Measurements from ENCODE around the gene TTBK1.
A peak's percentile ranks its signal among the peaks of the same experiment; 100 is the strongest.

The TTBK1 gene

DNA sequence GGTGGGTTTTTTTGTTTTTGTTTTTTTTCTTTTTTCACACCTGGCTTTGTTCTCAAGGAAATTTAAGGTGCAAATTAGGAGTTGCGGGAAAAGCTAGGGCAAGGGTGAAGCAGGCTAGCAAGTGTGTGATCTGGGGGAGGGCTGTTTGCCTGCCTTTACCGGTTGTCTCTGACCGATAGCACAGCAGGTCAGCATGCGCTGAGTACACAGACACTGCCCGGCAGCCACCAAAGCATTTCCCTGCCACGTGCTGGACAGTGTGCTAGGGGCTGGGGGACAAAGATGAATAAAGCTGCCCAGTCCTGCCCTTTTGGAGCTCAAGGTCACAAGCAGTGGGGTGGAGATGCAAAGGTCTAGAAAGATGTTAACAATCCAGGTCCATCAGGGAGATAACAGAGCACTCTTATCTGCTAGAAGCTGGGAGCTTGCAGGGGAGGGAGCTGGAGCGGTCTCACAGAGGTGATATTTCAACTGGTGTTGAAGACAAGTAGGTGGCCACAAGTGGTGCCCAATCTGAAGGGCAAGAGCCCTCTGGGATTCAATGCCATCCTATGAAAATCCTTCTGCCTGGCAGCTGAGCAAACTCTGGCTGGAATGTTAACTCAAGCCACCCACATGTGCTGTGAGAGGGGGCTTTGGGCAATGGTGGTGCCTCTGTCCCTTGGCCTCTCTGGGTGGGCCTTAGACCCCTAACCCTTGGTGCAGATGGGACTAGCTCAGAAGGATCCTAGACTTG lies 24.5 kb downstream of the TTBK1 start:
- TF ChIP-seq POLR2A (IDR thresholded peaks at IDR 0.05; ENCODE audit: low read depth, low read length) (no peak), TAF1 (IDR thresholded peaks at IDR 0.05; ENCODE audit: borderline replicate concordance, low read depth, low read length) (no peak), POLR2AphosphoS5 (IDR thresholded peaks at IDR 0.05; ENCODE audit: low read depth, low read length) (no peak)
- DNase-seq (ENCODE audit: insufficient read length) (no peak), FAIRE-seq (no peak)

GRCh38 chr6:43268355-43268700 lies 25.0 kb downstream of the TTBK1 start:
- FAIRE-seq = no peak
- no peak for DNase-seq (ENCODE audit: insufficient read length)

DNA sequence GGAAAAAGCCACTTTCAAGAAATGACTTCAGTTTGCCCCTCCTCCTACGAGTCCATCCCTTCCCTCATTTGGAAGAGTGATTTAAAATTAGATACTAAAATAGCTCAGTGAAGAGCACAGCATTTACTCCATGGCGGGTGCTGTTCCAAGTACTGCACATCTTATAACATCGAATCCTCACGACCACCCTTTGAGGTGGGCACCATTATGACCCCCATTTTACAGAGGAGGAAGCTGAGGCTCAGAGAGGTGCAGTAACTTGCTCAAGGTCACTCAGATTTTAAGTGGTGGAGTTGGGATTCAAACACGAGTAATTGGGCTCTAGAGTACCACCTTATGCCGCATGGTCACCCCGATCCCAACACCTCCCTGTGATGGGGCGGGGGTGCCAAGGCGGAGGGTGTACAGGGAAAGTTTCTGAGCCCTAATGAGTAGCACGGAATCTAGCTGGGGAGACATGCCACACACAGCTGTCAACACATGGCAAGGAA lies 25.5 kb downstream of the TTBK1 start:
- no peak for DNase-seq (ENCODE audit: insufficient read length)
- TF ChIP-seq TAF1 (IDR thresholded peaks at IDR 0.05; ENCODE audit: borderline replicate concordance, low read depth, low read length) (no peak), POLR2AphosphoS5 (IDR thresholded peaks at IDR 0.05; ENCODE audit: low read depth, low read length) (no peak), POLR2A (IDR thresholded peaks at IDR 0.05; ENCODE audit: low read depth, low read length) (no peak)
- FAIRE-seq = no peak

More at GRCh38 chr6:43268355-43268700, 25.0 kb downstream of the TTBK1 start:
- TF ChIP-seq POLR2AphosphoS5 (IDR thresholded peaks at IDR 0.05; ENCODE audit: low read depth, low read length) (no peak), POLR2A (IDR thresholded peaks at IDR 0.05; ENCODE audit: low read depth, low read length) (no peak), TAF1 (IDR thresholded peaks at IDR 0.05; ENCODE audit: borderline replicate concordance, low read depth, low read length) (no peak)

DNA sequence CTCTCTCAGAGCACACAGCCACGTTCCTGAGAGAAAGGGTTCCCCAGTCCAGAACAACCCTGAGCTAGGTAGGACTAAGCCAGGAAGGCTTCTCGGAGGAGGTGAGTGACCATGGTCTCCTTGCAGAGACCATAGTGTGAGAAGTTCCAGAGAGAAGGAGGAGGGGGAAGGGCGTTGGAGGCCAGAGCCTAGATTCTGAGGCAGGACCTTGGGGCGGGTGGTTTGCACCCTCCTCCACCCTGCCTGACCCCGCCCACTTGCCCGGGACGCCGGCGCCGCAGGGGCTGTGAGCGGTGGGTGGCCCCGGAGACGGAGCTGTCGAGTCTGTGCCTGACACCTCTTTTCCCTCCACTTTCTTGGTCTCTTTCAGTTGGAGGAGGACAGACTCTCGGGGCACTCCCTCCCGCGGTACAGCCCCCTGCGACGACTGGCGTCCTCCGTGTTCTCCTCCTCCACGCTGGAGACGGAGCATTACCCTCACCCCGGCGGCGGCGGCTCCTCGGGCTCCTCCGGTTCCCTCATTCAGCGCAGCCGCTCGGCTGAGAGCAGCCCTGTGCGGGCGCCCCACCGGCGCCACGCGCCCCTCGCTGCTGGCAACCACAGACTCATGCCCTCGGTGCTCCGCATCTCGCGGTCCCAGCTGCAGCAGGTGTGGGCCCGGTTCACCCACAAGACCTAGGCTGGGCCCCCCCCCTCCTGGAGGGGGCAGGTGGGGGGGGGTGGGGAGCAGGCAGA lies 26.2 kb downstream of the TTBK1 start:
- TF ChIP-seq TAF1 (IDR thresholded peaks at IDR 0.05; ENCODE audit: borderline replicate concordance, low read depth, low read length) (no peak), POLR2A (IDR thresholded peaks at IDR 0.05; ENCODE audit: low read depth, low read length) (no peak)
- FAIRE-seq = no peak
- DNase-seq (ENCODE audit: insufficient read length) = no peak

DNA sequence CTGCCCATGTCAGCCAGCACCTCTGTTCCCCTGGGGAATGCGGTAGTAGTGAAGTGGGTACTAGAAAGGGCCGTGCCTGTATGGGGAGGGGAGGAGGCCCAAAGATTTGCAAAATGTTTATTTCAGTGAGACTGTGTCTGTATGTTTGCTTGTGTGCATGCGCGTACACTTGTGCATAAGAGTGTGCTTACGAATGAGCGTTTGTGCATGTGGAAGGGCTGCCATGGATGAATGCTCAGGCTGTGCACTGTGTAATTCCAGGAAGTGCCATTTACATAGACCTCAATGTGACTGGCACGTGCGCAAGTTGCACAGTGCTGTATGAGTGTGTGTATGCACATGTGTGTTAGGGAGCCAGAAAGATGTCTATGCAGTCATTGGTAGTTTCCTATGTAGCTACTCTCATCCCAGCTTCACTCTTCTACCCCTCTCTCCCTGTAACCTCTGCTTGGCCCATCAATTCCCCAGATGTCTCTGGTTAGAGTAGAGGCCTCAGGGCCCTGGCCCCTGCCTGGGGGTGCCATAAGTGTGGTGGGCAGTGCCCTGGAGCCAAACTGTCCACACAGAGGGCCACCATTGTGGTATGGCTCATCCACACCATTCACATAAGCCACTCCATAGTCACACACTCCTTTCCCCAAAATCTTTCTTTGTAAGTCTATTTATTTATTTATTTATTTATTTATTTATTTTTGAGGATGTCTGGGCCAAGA lies 28.0 kb downstream of the TTBK1 start:
- DNase-seq (ENCODE audit: insufficient read length) (no peak), FAIRE-seq (peak; percentile 44)

GRCh38 chr6:43271944-43272343 lies 28.7 kb downstream of the TTBK1 start:
- TF ChIP-seq POLR2AphosphoS5 (IDR thresholded peaks at IDR 0.05; ENCODE audit: low read depth, low read length) (no peak), POLR2A (IDR thresholded peaks at IDR 0.05; ENCODE audit: low read depth, low read length) (no peak)

More for the DNA sequence above, 28.0 kb downstream of the TTBK1 start:
- TF ChIP-seq POLR2AphosphoS5 (IDR thresholded peaks at IDR 0.05; ENCODE audit: low read depth, low read length) (no peak), TAF1 (IDR thresholded peaks at IDR 0.05; ENCODE audit: borderline replicate concordance, low read depth, low read length) (no peak), POLR2A (IDR thresholded peaks at IDR 0.05; ENCODE audit: low read depth, low read length) (no peak)

GRCh38 chr6:43273707-43274106 lies 30.4 kb downstream of the TTBK1 start:
- FAIRE-seq (no peak), DNase-seq (ENCODE audit: insufficient read length) (no peak)
- no peak for TF ChIP-seq POLR2A (IDR thresholded peaks at IDR 0.05; ENCODE audit: low read depth, low read length)
- TF ChIP-seq TAF1 (IDR thresholded peaks at IDR 0.05; ENCODE audit: borderline replicate concordance, low read depth, low read length) = no peak
- no peak for TF ChIP-seq POLR2AphosphoS5 (IDR thresholded peaks at IDR 0.05; ENCODE audit: low read depth, low read length)

More at GRCh38 chr6:43271944-43272343, 28.7 kb downstream of the TTBK1 start:
- DNase-seq (ENCODE audit: insufficient read length) (no peak), FAIRE-seq (no peak)

DNA sequence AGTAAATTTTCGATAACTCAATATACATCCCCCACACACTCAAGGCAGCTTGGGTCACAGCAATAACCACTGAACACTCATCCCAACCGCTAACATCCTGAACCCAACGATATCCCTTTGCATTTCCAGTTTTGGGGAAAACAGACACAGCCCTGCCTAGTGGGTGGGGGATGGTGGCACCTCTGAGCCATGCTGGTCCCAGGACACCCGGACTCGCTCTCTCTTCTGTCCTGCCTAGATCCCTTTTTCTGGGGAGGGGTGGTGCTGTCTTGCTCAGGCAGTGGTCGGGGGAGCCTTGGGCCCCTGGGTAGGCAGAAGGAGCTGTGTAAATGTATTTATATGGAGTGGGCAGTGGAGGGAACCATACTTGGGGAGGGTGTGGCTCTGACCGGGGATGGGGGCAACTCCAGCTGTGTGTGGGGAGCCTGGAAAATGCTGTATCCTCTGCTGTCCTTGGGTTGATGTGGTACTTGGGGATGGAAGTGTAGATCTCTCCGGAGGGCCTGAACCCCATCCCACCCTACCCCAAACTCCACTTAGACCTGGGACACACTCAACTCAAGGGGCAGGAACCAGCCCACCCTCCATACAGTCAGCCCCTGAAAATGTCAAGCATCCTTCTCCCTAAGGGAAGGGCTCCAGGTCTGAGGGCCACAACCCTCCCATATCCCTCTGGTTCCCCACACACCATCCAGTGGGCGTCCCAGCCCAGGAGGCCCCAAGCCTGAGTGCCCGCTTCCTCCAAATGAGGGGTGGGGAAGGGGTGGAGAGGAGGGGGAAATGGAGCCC lies 31.0 kb downstream of the TTBK1 start:
- DNase-seq (ENCODE audit: insufficient read length) (no peak), FAIRE-seq (no peak)
- TF ChIP-seq TAF1 (IDR thresholded peaks at IDR 0.05; ENCODE audit: borderline replicate concordance, low read depth, low read length) (no peak), POLR2A (IDR thresholded peaks at IDR 0.05; ENCODE audit: low read depth, low read length) (no peak), POLR2AphosphoS5 (IDR thresholded peaks at IDR 0.05; ENCODE audit: low read depth, low read length) (no peak)

DNA sequence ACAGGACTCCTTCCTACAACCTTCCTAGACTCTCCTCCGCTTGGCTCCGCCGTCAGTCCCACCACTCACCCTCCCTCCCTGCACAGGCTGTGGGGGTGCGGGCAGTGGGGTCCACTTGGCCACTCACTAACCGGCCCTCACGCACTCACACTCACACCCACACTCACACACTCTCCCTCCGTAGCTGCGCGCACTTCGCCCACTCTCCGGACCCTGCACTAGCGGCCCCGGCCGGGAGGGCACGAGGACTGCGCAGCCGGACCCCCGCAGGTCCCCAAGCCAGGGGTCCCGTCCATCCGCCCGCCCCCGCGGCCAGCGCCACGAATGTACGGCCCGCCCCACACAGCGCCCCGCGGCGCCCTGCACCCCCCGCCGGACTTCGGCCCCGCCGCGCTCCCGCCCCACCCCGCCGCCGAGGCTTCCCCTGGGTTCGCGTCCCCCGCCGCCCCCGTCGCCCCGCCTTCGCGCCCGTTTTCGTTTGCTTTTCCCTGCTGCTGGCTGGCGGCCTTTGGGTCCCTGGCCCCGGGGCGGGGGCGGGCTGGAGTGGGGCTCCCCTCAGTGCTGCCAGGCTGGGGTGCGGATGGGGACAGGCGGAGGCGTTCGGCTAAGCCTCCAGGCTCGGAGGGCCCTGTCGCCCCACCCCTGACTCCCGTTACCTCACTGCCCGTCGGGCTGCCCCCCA lies 31.8 kb downstream of the TTBK1 start:
- DNase-seq (ENCODE audit: insufficient read length) (peak; percentile 55), FAIRE-seq (no peak)
- TF ChIP-seq TAF1 (IDR thresholded peaks at IDR 0.05; ENCODE audit: borderline replicate concordance, low read depth, low read length) (no peak), POLR2AphosphoS5 (IDR thresholded peaks at IDR 0.05; ENCODE audit: low read depth, low read length) (no peak), POLR2A (IDR thresholded peaks at IDR 0.05; ENCODE audit: low read depth, low read length) (no peak)

- FAIRE-seq = peak; percentile 74
- no peak for DNase-seq (ENCODE audit: insufficient read length)
- TF ChIP-seq POLR2A (IDR thresholded peaks at IDR 0.05; ENCODE audit: low read depth, low read length) = no peak
- TF ChIP-seq POLR2AphosphoS5 (IDR thresholded peaks at IDR 0.05; ENCODE audit: low read depth, low read length) = no peak
- no peak for TF ChIP-seq TAF1 (IDR thresholded peaks at IDR 0.05; ENCODE audit: borderline replicate concordance, low read depth, low read length)
Observed at GRCh38 chr6:43275801-43276576, 32.7 kb downstream of the TTBK1 start.

Measured in GM12892 (cell line).